CD14-positive monocyte (primary cell): Measurements from ENCODE around the gene SCG3. TPM values are rescaled to one million over a fixed set of nuclear protein-coding genes. Genes with fewer than 3 reads are reported as not detected.

Experiments
- DNase-seq, 3 donors: peaks; one replicate each; pipeline ENCODE4 v3.0.0-alpha.2; 2011 to 2022
- H2AFZ ChIP-seq: 2 replicates; pipeline ENCODE4 v1.6.0; 2012; ENCODE audit warnings: mild to moderate bottlenecking, low read depth, low read length, inconsistent platforms; ENCODE audit not compliant: insufficient read depth, poor library complexity, severe bottlenecking
- H3K27ac ChIP-seq, 2 donors: 1 replicate in 1 of 2; 2 replicates in 1 of 2; pipeline ENCODE4 v1.5.1; 2012 to 2013; ENCODE audit warnings: low read length in 2 of 2, control low read depth in 1 of 2, inconsistent platforms in 1 of 2, low read depth in 1 of 2, mild to moderate bottlenecking in 1 of 2
- H3K27me3 ChIP-seq, 2 donors: one replicate each; pipeline versions ENCODE4 v1.6.0 to v1.6.1; 2011 to 2013; ENCODE audit warnings: low read length in 2 of 2; ENCODE audit not compliant: control insufficient read depth in 2 of 2, insufficient read depth in 2 of 2
- H3K36me3 ChIP-seq, 2 donors: replicated peaks in 1 of 2; 1 replicate in 1 of 2; 2 replicates in 1 of 2; pipeline versions ENCODE4 v1.5.1 to v1.6.1; 2012 to 2013; ENCODE audit warnings: low read length in 2 of 2, control low read depth in 1 of 2, inconsistent platforms in 1 of 2, mild to moderate bottlenecking in 1 of 2; ENCODE audit not compliant: insufficient read depth in 2 of 2, control insufficient read depth in 1 of 2
- H3K4me1 ChIP-seq, 2 donors: 1 replicate in 1 of 2; 2 replicates in 1 of 2; pipeline versions ENCODE4 v1.5.1 to v1.6.1; 2012 to 2013; ENCODE audit warnings: low read length in 2 of 2, control low read depth in 1 of 2, inconsistent platforms in 1 of 2, mild to moderate bottlenecking in 1 of 2, moderate library complexity in 1 of 2; ENCODE audit not compliant: insufficient read depth in 2 of 2, control insufficient read depth in 1 of 2
- H3K4me2 ChIP-seq: replicated peaks from 2 replicates; pipeline ENCODE3; 2012; ENCODE audit warnings: low read length, moderate library complexity, mild to moderate bottlenecking; ENCODE audit not compliant: poor library complexity, severe bottlenecking; ENCODE audit errors: extremely low read depth
- H3K4me3 ChIP-seq, 3 experiments: fragments of 200-600 bp in 1 of 3; sonication (generic) in 1 of 3; replicated peaks in 1 of 3; 1 replicate in 2 of 3; 2 replicates in 1 of 3; pipeline ENCODE4 v1.5.1; 2011 to 2013; ENCODE audit warnings: low read length in 3 of 3, mild to moderate bottlenecking in 3 of 3, control low read depth in 2 of 3, low read depth in 2 of 3, inconsistent platforms in 1 of 3, moderate library complexity in 1 of 3
- H3K79me2 ChIP-seq: 2 replicates; pipeline ENCODE4 v1.6.0; 2012; ENCODE audit warnings: mild to moderate bottlenecking, control low read depth, inconsistent platforms, low read length, moderate library complexity; ENCODE audit not compliant: insufficient read depth
- H3K9ac ChIP-seq: 2 replicates; pipeline ENCODE4 v1.6.0; 2017; ENCODE audit warnings: low read length, mild to moderate bottlenecking; ENCODE audit not compliant: insufficient read depth, poor library complexity, severe bottlenecking
- H3K9me3 ChIP-seq, 2 donors: replicated peaks in 1 of 2; 1 replicate in 1 of 2; 2 replicates in 1 of 2; pipeline versions ENCODE4 v1.5.1 to v1.6.1; 2012 to 2013; ENCODE audit warnings: low read length in 2 of 2, control low read depth in 1 of 2; ENCODE audit not compliant: control insufficient read depth in 1 of 2, insufficient read depth in 1 of 2
- H4K20me1 ChIP-seq: 2 replicates; pipeline ENCODE4 v1.6.0; 2012; ENCODE audit warnings: mild to moderate bottlenecking, low read length, control low read depth, moderate library complexity; ENCODE audit not compliant: insufficient read depth
- H3K27ac Mint-ChIP-seq, 7 donors: one replicate each; pipeline ENCODE4 v1.8.0; 2020; ENCODE audit warnings: mild to moderate bottlenecking in 7 of 7, mixed read lengths in 7 of 7, moderate library complexity in 6 of 7, inconsistent platforms in 2 of 7
- H3K27me3 Mint-ChIP-seq, 3 donors: one replicate each; pipeline ENCODE4 v1.8.0; 2021 to 2022; ENCODE audit warnings: low read depth in 3 of 3, mild to moderate bottlenecking in 3 of 3, mixed read lengths in 3 of 3, moderate library complexity in 3 of 3, inconsistent platforms in 1 of 3
- H3K36me3 Mint-ChIP-seq, 2 donors: one replicate each; pipeline ENCODE4 v1.8.0; 2020; ENCODE audit warnings: mixed read lengths in 2 of 2, inconsistent platforms in 1 of 2, mild to moderate bottlenecking in 1 of 2
- H3K4me1 Mint-ChIP-seq: one replicate; pipeline ENCODE4 v1.8.0; 2020; ENCODE audit warnings: mild to moderate bottlenecking, mixed read lengths
- H3K4me3 Mint-ChIP-seq, 2 donors: one replicate each; pipeline ENCODE4 v1.8.0; 2020; ENCODE audit warnings: mild to moderate bottlenecking in 2 of 2, mixed read lengths in 2 of 2, moderate library complexity in 1 of 2
- H3K9me3 Mint-ChIP-seq, 7 donors: one replicate each; pipeline ENCODE4 v1.8.0; 2020 to 2022; ENCODE audit warnings: mixed read lengths in 7 of 7, mild to moderate bottlenecking in 6 of 7, moderate library complexity in 6 of 7, inconsistent platforms in 2 of 7
- WGBS: methylation state at CpG from one replicate; pipeline ENCODE4 v1.1.5; 2013; ENCODE audit warnings: missing lambda C conversion rate; ENCODE audit not compliant: insufficient coverage; 5-methylcytosine and 5-hydroxymethylcytosine counted together
- intact Hi-C, 2 donors: fragments of 100-400 bp; cut with micrococcal nuclease; formaldehyde crosslinking; loops; one replicate each; pipeline versions ENCODE4 v1.15.0 to v1.15.1; 2023
- polyA plus RNA-seq, 3 donors: library from polyadenylated mRNA; depleted of rRNA in 1 of 3; unstranded in 2 of 3; stranded (reverse) in 1 of 3; fragments of 300-500 nt in 2 of 3; fragments of >200 nt in 1 of 3; fragmentation: Illumina TruSeq in 2 of 3; gene quantifications; 1 replicate in 2 of 3; 2 replicates in 1 of 3; pipeline ENCODE4 v1.2.3, GENCODE V29; 2012 to 2021
- TF ChIP-seq, protein P1 (sequence below): fragments of 200-600 bp; IDR thresholded peaks from one replicate; pipeline ENCODE4 v1.8.0; 2022; ENCODE audit warnings: antibody characterized with exemption, mild to moderate bottlenecking

SCG3 gene
- polyA plus RNA-seq, 3 donors = not detected

DNA sequence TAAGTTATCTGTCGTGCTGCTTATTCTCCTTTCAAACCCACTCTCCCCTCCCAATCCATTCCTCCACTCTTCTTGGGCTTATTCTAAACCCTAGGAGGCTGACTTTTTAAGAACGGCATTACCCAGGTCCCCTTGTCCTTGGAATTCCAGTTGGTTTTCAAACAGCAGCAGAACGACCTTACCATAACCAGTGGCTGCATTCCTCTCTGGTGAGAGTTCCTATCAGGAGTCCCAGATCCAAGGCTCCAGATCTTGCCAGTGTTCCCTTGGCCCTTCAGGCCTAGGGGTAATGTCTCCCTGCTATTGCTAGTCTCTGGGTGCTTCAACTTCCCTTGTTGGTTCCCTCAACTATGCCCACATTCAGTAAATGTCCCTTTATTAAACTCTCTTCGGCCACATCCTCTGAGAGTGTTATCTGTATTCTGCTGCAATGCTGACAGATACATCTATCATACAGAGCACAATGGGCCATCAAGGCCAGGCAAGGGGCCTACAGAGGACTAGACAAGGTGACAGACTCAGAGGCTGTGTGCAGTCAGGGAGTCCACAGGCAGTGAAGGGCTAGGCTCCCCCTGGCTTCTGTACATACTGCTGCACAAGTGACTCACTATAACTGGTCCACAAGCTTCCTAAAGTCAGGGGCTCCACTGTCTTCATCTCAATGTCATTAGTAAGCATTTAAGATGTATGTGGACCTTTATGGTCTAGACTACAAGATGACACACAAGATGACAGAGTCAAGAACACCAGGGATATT is 46.0 kb downstream of the SCG3 start:
- H4K20me1 ChIP-seq = peaks cover 73% of the 10 kb centered on the region
- DNase-seq = peak in 1 of 3 donors; percentile 33
- Mint-ChIP-seq H3K36me3 (peaks cover 27 to 38% of the 10 kb centered on the region in 2 donors), H3K4me3 (no peak overlapping the region), H3K27ac (peak overlapping the region in 4 of 7 donors; percentile 12 to 63 (median 38)), H3K4me1 (peaks cover 42% of the 10 kb centered on the region), H3K9me3 (peaks cover 0 to 3% (median 0%) of the 10 kb centered on the region in 7 donors), H3K27me3 (peaks cover 0 to 2% (median 0%) of the 10 kb centered on the region in 3 donors)
- no peak overlapping the region for H3K9ac ChIP-seq
- peaks cover 16 to 30% of the 10 kb centered on the region in 2 donors for H3K36me3 ChIP-seq
- no peak overlapping the region for H3K4me2 ChIP-seq
- peaks cover 58% of the 10 kb centered on the region for H3K79me2 ChIP-seq
- peaks cover 22 to 24% of the 10 kb centered on the region in 2 donors for H3K4me1 ChIP-seq
- H3K27ac ChIP-seq = peak overlapping the region in 1 of 2 donors; percentile 40
- intact Hi-C loops = no loop called here
- TF ChIP-seq, protein P1, sequence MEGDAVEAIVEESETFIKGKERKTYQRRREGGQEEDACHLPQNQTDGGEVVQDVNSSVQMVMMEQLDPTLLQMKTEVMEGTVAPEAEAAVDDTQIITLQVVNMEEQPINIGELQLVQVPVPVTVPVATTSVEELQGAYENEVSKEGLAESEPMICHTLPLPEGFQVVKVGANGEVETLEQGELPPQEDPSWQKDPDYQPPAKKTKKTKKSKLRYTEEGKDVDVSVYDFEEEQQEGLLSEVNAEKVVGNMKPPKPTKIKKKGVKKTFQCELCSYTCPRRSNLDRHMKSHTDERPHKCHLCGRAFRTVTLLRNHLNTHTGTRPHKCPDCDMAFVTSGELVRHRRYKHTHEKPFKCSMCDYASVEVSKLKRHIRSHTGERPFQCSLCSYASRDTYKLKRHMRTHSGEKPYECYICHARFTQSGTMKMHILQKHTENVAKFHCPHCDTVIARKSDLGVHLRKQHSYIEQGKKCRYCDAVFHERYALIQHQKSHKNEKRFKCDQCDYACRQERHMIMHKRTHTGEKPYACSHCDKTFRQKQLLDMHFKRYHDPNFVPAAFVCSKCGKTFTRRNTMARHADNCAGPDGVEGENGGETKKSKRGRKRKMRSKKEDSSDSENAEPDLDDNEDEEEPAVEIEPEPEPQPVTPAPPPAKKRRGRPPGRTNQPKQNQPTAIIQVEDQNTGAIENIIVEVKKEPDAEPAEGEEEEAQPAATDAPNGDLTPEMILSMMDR = no peak
- H2AFZ ChIP-seq = no peak overlapping the region
- no peak overlapping the region for H3K4me3 ChIP-seq
- WGBS = 93% methylated on average over 3 of the region's 4 CpGs
- no peaks in the 10 kb centered on the region for H3K9me3 ChIP-seq
- H3K27me3 ChIP-seq = no peaks in the 10 kb centered on the region

DNA sequence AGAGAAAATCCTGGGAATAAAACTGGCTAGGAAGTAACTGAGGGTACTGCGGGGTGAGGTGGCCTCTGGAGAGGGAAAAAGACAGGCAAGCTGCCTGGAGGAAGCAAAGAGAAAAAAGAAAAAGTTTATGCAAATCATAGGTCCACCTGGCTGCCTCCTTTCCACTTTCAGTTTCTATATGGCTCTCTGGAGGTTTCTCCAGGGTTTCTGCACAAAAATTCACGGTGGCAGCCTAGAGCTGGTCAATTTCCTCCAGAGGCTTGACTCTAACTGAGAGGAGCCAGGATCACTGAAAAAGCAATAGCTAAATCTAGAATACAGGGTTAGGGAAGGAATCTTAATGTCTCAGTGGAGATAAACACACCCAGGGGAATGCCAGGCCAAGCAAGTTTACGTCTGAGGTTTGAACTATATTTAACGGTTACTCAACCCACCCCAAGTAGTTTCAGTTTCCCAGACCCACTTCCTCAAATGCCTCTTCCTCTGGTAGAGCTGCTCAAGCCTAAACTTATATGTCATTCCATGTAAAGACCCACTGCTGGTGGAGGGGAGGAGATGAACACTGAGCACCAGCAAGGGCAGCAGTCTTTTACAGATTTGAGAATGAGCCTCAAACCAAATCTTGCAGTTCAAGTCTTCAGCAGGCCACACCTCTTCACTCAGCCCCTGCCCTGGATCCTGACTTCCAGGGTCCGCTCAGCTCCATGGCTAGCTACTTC is 50.4 kb downstream of the SCG3 start:
- Mint-ChIP-seq H3K27me3 (peaks cover 0 to 3% (median 2%) of the 10 kb centered on the region in 3 donors), H3K4me3 (peak overlapping the region; percentile 84 to 90), H3K36me3 (peaks cover 39 to 41% of the 10 kb centered on the region in 2 donors), H3K9me3 (peaks cover 0 to 3% (median 0%) of the 10 kb centered on the region in 7 donors), H3K4me1 (peaks cover 71% of the 10 kb centered on the region), H3K27ac (peak overlapping the region; percentile 95 to 99 (median 97))
- intact Hi-C loops = loop anchor here in 1 of 2 donors (10.0 kb wide), 1 partner anchor 107 kb away; the partner anchor contains the start of gene DMXL2
- Histone ChIP-seq H4K20me1 (peaks cover 36% of the 10 kb centered on the region), H3K27ac (peak overlapping the region; percentile 84 to 92), H2AFZ (peak overlapping the region; percentile 50), H3K4me3 (peak overlapping the region; percentile 33 to 93 (median 80)), H3K79me2 (peaks cover 91% of the 10 kb centered on the region), H3K4me1 (peaks cover 59 to 66% of the 10 kb centered on the region in 2 donors), H3K4me2 (peak overlapping the region; percentile 87), H3K36me3 (peaks cover 0 to 7% of the 10 kb centered on the region in 2 donors), H3K27me3 (no peaks in the 10 kb centered on the region), H3K9me3 (no peaks in the 10 kb centered on the region), H3K9ac (peak overlapping the region; percentile 68)
- TF ChIP-seq, protein P1 = no peak
- 51% methylated on average over 2 of the region's 5 CpGs for WGBS
- DNase-seq = peak; percentile 86 to 94 (median 93)
